GM19468 (cell line): Measurements from ENCODE around the gene METTL14.
"Not testable (repeated sequence)": the region's sequence is repeated elsewhere in the genome, so short reads cannot be mapped to it uniquely, and the experiment has no call there.

Source experiments
- ATAC-seq: cut with Tn5 transposase; IDR thresholded peaks from one replicate; pipeline ENCODE4 v1.9.1; 2021; ENCODE audit warnings: mild to moderate bottlenecking, moderate library complexity, moderate number of reproducible peaks; ENCODE audit not compliant: unreplicated experiment; ENCODE audit errors: extremely low read depth

The METTL14 gene

DNA sequence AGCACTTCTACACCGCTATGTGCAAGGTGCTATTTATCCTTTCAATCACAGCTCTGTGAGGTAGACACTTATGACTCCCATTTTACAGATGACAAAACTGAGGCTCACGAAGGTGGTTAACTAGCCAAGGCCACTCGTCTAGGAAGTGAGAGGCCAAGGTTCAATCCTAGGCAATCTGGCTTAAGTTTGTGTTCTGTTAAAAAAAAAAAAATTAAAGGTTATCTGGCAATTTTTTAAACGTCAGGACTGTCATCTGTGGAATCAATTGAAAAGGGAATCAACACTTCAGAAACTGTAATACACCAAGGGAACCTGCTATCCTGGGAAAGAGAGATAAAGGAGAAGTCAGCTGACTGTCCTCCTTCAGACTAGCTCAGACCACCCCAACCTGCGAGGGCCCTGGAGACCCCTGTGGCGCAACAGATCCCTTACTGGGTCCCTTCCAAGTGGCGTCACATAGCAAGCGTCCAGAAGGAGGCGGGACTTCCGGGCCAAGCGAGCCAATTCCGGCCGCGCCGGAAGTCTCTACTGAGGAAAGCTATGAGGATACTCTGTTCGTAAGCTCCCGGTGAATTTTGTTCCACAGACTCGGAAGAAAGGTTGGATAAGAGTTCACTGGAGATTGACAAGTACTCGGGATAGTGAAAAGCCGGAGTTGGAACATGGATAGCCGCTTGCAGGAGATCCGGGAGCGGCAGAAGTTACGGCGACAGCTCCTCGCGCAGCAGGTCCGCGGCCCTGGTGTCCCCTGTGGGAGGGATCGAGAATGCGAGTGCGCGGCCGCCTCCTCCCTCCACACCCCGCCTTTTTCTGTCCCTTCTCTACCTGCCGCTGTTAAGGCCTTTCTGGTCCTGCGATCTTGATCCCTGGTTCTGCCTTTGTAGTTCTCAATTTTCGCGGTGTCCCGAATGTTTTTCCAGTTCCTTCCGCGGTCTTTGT is at the start of gene METTL14:
Gene METTL14, plus strand, starts transcription at position 520 of the 939 bp plus-strand sequence. Its CDS starts 143 bp downstream, at position 663.
- peak; percentile 99 for ATAC-seq

DNA sequence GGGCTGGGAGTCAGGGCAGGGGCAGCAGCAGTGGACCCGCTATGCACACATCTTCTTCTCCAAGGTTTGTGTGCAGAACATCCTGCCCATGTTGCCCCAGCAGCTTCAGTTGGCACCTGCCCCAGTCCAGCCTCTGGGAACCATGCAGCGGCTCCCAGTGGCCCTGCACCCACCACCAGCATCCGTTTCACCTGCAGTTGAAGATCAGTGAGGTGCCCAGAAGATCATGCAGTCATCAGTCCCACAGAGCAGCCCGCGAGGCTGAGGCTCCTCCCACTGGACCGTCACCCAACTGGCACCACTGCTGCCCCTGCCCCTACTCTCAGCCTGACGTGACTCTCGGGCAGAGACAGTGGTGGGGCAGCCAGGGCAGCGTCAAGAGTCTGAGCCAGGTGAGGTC is 49.1 kb upstream of the METTL14 start:
- not testable (repeated sequence) for ATAC-seq

DNA sequence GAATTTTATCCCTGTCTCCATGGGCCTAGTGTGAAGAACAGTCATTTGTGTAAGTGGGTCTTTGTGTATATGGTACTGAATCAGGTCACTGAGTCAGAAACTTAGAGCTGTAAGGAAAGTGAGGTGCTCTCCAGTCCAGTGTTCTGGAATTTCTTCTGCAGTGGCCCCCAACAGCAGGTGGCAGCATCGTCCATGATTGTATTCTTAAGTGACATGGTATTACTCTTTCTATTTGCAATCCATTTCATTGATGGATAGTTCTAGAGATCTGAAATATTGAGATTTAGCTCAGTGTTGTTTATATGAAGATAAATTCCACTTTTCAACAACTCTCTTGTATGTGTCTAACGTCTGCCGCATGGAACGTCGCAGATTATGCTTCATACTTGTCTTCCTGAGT is 20.5 kb upstream of the METTL14 start:
- ATAC-seq, result not testable (repeated sequence)

DNA sequence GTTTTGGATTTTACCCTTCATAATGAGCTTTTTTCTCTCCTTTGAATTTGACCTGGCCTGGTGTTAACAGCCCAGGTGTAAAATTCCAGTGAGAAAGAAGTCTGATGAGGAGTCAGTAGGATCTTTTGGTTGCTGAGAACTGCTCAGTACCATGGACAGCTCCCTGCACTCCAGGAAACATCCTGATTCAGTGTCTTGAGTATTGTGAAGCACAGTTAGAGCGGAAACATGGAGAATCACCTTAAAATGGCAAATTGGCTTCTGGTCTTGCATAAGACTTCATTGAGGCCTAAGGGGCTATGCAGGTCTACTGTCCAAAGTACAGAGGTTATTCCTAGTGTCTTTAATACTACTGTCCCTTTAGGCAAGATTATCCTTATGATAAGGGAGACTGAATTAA is 16.0 kb upstream of the METTL14 start:
- ATAC-seq, result not testable (repeated sequence)

DNA sequence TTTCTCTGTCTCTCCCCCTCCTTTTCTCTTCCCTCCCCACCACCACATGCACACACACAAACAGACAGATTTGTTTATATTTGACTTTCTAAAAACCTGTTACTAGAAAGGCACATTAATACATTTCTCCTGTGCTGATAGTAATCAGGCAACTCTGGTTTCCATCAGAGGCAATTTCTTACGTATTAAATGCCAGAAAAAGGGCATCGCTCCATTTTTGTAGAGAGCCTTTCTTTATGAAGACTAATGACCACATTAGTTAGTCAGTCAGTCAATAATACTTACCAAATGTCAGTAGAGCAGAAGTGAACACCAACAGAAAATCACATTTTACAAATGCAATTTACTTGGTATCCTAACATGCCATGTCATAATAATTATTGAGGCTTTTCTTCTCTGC is 14.2 kb upstream of the METTL14 start:
- not testable (repeated sequence) for ATAC-seq

DNA sequence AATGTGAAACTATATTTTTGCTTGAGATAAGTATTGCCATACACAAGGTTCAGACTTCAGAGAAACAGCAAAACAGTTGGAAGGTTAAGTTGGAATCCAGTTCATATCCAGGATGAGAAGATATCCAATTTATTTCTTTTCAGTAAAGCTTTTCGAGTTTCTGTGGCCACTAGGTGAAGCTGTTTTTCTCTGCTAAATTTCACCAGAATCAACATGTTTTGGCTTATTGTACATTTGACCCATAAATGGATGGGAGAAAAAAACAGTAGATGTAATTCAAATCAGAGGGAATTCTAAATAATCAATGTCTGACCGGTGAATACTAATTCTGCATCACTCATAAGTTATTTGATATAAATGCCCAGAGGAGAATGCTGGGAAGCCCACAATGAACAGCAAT is 9.1 kb upstream of the METTL14 start:
- ATAC-seq, result no peak

DNA sequence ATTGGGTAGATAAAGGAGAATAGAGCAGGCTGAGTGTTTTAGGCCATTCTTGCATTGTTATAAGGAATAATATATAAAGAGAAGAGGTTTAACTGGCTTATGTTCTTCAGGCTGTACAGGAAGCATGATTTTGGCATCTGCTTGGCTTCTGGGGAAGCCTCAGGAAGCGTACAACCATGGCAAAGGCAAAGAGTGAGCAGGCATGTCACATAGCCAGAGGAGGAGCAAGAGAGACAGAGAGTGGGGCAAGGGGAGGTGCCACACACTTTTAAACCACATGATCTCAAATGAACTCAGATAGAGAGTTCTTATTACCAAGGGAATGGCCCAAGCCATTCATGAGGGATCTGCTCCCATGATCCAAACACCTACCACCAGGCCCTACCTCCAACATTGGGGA is 4.4 kb upstream of the METTL14 start:
- ATAC-seq, result no peak

DNA sequence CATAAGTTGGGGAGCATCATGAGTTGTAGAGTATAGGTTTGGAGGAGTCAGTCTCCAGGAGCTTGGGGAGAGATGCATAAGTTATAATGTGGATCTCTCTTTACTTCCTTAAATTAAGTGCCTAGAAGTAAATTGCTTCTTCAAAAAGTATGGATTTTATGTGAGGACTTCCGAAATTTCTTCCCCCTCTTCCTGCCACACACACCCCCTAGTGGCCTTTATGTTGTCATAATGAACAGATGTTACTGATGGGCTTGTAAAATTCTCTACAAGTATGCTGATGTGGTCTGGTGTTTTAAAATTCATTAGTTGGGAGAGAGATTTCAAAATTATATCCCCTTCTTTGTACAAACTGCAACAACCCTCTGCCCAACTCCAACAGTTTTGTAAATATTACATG is 2.3 kb upstream of the METTL14 start:
- no peak for ATAC-seq

- ATAC-seq, result no peak
These were observed 1.7 kb upstream of the METTL14 start for GRCh38 chr4:118683513-118683912.

- no peak for ATAC-seq
These were observed 17.9 kb downstream of the METTL14 start for GRCh38 chr4:118703118-118703517.

DNA sequence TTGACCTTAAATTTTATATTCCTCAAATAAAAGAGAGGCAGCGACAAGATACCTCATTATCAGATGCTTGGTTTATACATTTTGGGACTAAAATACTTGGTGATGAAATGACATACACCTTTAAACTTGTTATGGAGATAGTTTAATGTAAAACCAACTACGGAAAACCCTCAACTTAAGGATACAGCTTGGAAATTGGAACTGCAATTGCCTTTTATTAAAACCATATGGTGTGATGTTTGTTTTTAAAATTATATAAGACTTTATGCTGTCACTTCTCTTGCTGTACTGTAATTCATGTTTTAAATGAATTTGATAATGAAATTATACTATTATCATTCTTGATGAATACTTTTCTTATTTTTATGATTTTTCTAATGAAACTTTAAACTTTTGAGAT is 25.9 kb downstream of the METTL14 start:
- no peak for ATAC-seq

DNA sequence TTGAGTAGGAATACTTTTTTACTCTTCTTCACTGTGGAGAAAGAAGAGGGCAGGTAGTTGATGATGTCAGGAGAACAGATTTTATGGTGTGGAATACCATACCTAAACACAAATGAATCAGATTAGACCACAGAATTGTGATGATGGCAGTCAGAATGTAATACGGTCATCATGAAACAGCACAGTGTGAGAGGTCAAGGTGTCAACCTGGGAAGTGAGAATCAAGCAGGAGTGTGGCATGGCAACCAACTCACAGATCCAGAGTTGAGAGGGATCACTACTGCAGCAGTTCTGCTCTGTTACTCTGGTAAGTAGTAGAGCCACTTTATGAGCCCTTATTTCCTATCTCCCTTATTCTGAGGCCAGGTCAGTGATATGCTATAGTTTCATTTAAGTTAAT is 27.7 kb downstream of the METTL14 start:
- no peak for ATAC-seq

DNA sequence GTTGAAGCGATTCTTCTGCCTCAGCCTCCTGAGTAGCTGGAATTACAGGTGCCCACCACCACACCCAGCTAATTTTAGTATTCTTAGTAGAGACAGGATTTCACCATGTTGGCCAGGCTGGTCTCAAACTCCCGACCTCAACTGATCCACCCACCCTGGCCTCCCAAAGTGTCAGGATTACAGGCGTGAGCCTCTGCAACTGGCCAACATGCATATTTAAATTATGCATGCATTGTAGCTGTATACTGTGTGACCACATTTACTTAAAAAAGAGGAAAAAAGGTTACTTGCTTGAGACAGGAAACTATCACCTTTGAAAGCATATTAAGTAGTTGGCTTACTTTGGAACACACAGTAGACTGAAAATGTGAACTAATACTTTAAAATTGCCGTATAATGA is 29.5 kb downstream of the METTL14 start:
- ATAC-seq, result no peak

- no peak for ATAC-seq
These were observed 31.1 kb downstream of the METTL14 start for GRCh38 chr4:118716304-118716703.

- ATAC-seq, result no peak
These were observed 33.4 kb downstream of the METTL14 start for GRCh38 chr4:118718511-118719170.

DNA sequence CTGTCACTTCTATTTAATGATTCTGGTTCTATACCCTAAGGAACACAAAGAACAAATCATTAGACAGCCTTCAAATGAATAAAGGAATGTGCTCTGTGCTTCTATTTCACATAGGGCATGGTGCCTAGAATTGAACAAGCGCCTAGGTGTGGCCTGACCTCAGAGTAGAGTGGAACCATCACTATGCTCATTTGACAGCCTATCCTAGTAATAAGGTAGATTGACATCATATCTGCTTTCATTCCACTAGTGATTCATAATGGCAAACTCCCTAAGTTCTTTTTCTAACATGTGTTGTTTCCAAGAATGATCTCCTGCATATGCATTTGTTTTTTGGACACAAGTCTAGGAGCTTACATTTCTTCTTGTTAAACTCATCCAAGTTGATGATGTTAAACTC is 36.6 kb downstream of the METTL14 start:
- no peak for ATAC-seq

- no peak for ATAC-seq
These were observed 38.2 kb downstream of the METTL14 start for GRCh38 chr4:118723369-118723768.

DNA sequence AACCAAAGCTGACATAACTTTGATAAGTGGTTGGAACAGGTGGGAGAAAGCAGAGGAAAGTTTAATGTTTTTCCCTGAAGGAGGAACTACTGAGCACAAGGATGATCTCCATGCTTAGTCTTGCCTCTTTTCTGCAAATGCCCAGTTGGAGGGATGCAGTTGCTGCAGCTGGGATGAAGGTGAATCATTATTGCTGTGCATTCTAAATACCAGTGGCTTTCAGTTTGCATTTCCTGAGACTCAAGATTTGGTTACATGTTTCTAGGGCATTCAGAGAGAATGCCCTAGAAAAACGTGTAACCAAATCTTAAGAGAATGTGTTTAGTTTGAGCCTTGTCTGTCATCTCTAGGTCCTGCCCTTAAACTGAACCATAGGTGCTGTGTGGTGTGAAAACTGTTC is 42.2 kb downstream of the METTL14 start:
- ATAC-seq, result no peak

DNA sequence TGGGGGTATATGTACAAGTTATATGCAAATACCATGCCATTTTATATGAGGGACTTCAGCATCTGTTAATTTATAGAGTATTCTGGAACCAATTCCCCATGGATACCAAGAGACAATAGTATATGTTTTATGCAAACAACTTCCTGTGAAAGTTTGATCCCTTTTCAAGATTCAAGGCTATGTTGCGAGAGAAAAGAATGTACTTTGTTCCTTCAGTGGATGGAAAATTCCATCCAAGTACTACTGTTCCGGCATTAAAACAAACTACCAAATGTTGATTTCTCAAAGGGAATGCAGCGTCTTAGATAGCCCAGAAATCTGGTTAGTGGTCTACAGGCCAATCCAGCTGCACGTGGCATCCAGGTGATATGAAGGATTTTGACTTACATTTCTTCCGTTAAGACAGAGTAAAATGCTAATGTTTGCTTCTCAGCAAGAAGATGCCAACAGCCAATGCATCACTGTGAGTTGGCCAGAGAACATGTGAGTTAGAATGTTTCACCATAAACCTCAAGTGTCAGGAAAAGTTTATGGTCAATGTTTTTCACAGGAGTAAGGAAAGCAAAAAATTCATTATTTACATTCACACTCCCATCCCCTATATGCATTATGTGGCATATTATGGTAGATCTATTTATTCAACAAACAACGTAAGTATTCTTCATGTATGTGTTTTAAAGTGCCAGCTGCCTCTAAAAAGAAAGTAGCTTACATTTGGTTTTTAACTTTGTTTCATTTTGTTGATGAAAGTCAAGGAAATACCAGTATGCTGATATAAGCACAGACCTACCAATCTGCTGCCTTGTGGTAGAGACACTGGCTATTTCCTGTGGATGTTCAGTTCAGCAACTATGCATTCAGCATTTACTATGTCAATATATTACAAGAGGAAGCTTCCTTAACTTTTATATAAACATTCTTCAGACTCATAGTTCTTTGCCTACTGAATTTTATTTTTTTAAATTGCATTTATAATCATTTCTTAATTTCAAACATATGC is 44.4 kb downstream of the METTL14 start:
- no peak for ATAC-seq

- ATAC-seq, result no peak
These were observed 45.5 kb downstream of the METTL14 start for GRCh38 chr4:118730683-118731082.
